DND-41 (cell line): ENCODE data around the gene YBX3.

ENCODE experiments used
- CTCF ChIP-seq: IDR thresholded peaks from 2 replicates; pipeline ENCODE4 v1.5.1; 2012; ENCODE audit warnings: borderline replicate concordance, low read length, moderate library complexity, mild to moderate bottlenecking; ENCODE audit not compliant: poor library complexity, severe bottlenecking; ENCODE audit errors: extremely low read depth
- EZH2 ChIP-seq: IDR thresholded peaks from 3 replicates; pipeline ENCODE4 v1.6.1; 2012; ENCODE audit warnings: borderline replicate concordance, low read depth, mild to moderate bottlenecking, moderate library complexity, low read length, inconsistent platforms; ENCODE audit not compliant: severe bottlenecking

DNA sequence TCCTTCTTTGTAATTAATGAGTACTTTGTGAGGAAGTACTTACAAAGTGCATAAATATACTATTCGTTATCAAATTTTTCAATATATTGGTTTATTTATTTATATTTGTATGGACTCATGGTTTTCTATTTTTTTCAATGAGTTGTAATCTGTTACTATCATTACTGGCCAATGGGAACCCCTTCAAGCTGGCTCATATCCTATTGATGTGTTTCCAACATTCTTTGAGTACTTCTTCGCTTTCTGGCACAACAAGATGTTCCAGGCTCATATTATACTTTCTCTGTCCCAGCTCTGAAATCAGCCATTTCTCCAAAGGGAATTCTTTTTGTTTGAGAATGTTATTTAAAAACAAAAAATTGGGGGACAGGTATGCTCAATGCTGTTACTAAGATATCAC is 17.5 kb downstream of the YBX3 start:
- TF ChIP-seq CTCF: no peak
- TF ChIP-seq EZH2: no peak
